Endodermal cell (in vitro differentiated cells): Measurements from ENCODE around the gene PLIN1. TPM values are rescaled to one million over a fixed set of nuclear protein-coding genes. Genes with fewer than 3 reads are reported as not detected.

Source experiments
- DNase-seq: peaks from one replicate; pipeline ENCODE4 v3.0.0-alpha.2; 2017
- H3K27ac ChIP-seq: 2 replicates; pipeline ENCODE4 v1.5.1; 2013; ENCODE audit warnings: mild to moderate bottlenecking, low read depth, low read length, moderate library complexity
- H3K27me3 ChIP-seq: 2 replicates; pipeline ENCODE4 v1.6.1; 2013; ENCODE audit warnings: mild to moderate bottlenecking, low read length, moderate library complexity; ENCODE audit not compliant: insufficient read depth, control insufficient read depth, poor library complexity, severe bottlenecking
- H3K36me3 ChIP-seq: 2 replicates; pipeline ENCODE4 v1.7.0; 2013; ENCODE audit warnings: mild to moderate bottlenecking, low read length, moderate library complexity; ENCODE audit not compliant: control insufficient read depth, insufficient read depth
- H3K4me1 ChIP-seq: one replicate; pipeline ENCODE4 v1.7.0; 2013; ENCODE audit warnings: low read length; ENCODE audit not compliant: control insufficient read depth, insufficient read depth
- H3K4me3 ChIP-seq: 2 replicates; pipeline ENCODE4 v1.5.1; 2013; ENCODE audit warnings: mild to moderate bottlenecking, low read length, moderate library complexity
- H3K9ac ChIP-seq: 2 replicates; pipeline ENCODE4 v1.6.1; 2013; ENCODE audit warnings: mild to moderate bottlenecking, low read length, moderate library complexity; ENCODE audit not compliant: poor library complexity, severe bottlenecking; ENCODE audit errors: extremely low read depth
- H3K9me3 ChIP-seq: 2 replicates; pipeline ENCODE4 v1.6.1; 2013; ENCODE audit warnings: mild to moderate bottlenecking, low read length, moderate library complexity; ENCODE audit not compliant: control insufficient read depth
- H3K27ac Mint-ChIP-seq: 2 replicates; pipeline ENCODE4 v1.8.0; 2020; ENCODE audit warnings: mixed read lengths
- H3K27me3 Mint-ChIP-seq: 2 replicates; pipeline ENCODE4 v1.8.0; 2021; ENCODE audit warnings: mild to moderate bottlenecking, mixed read lengths; ENCODE audit not compliant: insufficient read depth
- H3K36me3 Mint-ChIP-seq: 2 replicates; pipeline ENCODE4 v1.8.0; 2020; ENCODE audit warnings: low read depth, mixed read lengths
- H3K4me1 Mint-ChIP-seq: 2 replicates; pipeline ENCODE4 v1.8.0; 2020; ENCODE audit warnings: mixed read lengths
- H3K4me3 Mint-ChIP-seq: 2 replicates; pipeline ENCODE4 v1.8.0; 2020; ENCODE audit warnings: mild to moderate bottlenecking, moderate library complexity, mixed read lengths
- H3K9me3 Mint-ChIP-seq: 2 replicates; pipeline ENCODE4 v1.8.0; 2020; ENCODE audit warnings: mild to moderate bottlenecking, mixed read lengths
- WGBS, 2 experiments: methylation state at CpG; one replicate each; pipeline versions ENCODE4 v1.1.5 to v1.1.7; 2013; ENCODE audit warnings: missing lambda C conversion rate in 2 of 2, mixed read lengths in 1 of 2; ENCODE audit not compliant: insufficient coverage in 1 of 2, insufficient read length in 1 of 2; 5-methylcytosine and 5-hydroxymethylcytosine counted together
- total RNA-seq, 2 donors: library from RNA; stranded (reverse); fragmentation: NEBNext Ultra II Directional in 1 of 2; extraction: Animal tissue kit (Norgen Biotek cat#: 25700) in 1 of 2; gene quantifications; 2 replicates in 1 of 2; 3 replicates in 1 of 2; pipeline ENCODE4 v1.2.1, GENCODE V29; 2021
- TF ChIP-seq, protein P1 (sequence below): fragments of 200-600 bp; sonication (generic); conservative IDR thresholded peaks from 2 replicates; pipeline ENCODE4 v1.5.0; 2021; ENCODE audit warnings: antibody characterized with exemption, mild to moderate bottlenecking

The PLIN1 gene
- total RNA-seq, 2 donors from 2014 or later: 0.11 to 0.22 TPM

GRCh38 chr15:89630260-89630659, 48.9 kb downstream of the PLIN1 start:
- no peak overlapping the region for H3K9ac ChIP-seq
- WGBS, 2 experiments: 86 to 92% methylated on average over 11 to 14 of the region's 14 CpGs
- no peaks in the 10 kb centered on the region for H3K4me1 Mint-ChIP-seq

DNA sequence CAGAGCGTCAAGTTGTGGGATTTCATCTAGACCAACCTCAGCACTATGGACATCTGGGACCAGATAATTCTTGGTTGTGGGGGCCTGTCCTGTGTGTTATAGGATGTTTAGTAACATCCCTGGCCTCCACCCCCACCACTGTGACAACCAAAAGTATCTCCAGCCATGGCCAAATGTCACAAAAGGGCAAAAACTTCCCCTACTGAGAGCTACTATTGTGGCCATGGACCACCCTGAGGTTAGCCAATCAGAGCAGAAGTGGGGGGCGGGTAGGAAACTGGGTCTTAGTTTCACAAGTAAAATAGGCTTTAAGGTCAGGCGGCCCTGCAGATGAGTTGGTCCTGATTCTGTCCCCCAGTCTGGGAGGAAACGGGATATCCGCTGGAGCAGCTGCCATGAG, 49.3 kb downstream of the PLIN1 start:
- no peak overlapping the region for H3K9ac ChIP-seq
- Mint-ChIP-seq H3K4me3 (no peak overlapping the region), H3K27ac (no peak overlapping the region), H3K36me3 (peaks cover 88% of the 10 kb centered on the region), H3K4me1 (no peaks in the 10 kb centered on the region), H3K9me3 (peaks cover 21% of the 10 kb centered on the region), H3K27me3 (no peaks in the 10 kb centered on the region)
- WGBS, 2 experiments: 93 to 100% methylated on average over 1 to 5 of the region's 5 CpGs
- peaks cover 4% of the 10 kb centered on the region for H3K9me3 ChIP-seq
- peaks cover 81% of the 10 kb centered on the region for H3K36me3 ChIP-seq
- no peaks in the 10 kb centered on the region for H3K4me1 ChIP-seq
- H3K27me3 ChIP-seq: no peaks in the 10 kb centered on the region
- no peak overlapping the region for H3K4me3 ChIP-seq
- TF ChIP-seq, protein P1, sequence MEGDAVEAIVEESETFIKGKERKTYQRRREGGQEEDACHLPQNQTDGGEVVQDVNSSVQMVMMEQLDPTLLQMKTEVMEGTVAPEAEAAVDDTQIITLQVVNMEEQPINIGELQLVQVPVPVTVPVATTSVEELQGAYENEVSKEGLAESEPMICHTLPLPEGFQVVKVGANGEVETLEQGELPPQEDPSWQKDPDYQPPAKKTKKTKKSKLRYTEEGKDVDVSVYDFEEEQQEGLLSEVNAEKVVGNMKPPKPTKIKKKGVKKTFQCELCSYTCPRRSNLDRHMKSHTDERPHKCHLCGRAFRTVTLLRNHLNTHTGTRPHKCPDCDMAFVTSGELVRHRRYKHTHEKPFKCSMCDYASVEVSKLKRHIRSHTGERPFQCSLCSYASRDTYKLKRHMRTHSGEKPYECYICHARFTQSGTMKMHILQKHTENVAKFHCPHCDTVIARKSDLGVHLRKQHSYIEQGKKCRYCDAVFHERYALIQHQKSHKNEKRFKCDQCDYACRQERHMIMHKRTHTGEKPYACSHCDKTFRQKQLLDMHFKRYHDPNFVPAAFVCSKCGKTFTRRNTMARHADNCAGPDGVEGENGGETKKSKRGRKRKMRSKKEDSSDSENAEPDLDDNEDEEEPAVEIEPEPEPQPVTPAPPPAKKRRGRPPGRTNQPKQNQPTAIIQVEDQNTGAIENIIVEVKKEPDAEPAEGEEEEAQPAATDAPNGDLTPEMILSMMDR: no peak
- H3K27ac ChIP-seq: no peak overlapping the region
- DNase-seq: no peak

More at GRCh38 chr15:89630260-89630659, 48.9 kb downstream of the PLIN1 start:
- Mint-ChIP-seq H3K9me3 (peaks cover 24% of the 10 kb centered on the region), H3K36me3 (peaks cover 87% of the 10 kb centered on the region), H3K27ac (no peak overlapping the region), H3K27me3 (no peaks in the 10 kb centered on the region), H3K4me3 (no peak overlapping the region)
- H3K27me3 ChIP-seq: no peaks in the 10 kb centered on the region
- no peaks in the 10 kb centered on the region for H3K4me1 ChIP-seq
- H3K36me3 ChIP-seq: peaks cover 78% of the 10 kb centered on the region
- TF ChIP-seq, protein P1: no peak
- peak; percentile 38 for DNase-seq
- H3K9me3 ChIP-seq: peaks cover 4% of the 10 kb centered on the region
- H3K4me3 ChIP-seq: no peak overlapping the region
- H3K27ac ChIP-seq: no peak overlapping the region

DNA sequence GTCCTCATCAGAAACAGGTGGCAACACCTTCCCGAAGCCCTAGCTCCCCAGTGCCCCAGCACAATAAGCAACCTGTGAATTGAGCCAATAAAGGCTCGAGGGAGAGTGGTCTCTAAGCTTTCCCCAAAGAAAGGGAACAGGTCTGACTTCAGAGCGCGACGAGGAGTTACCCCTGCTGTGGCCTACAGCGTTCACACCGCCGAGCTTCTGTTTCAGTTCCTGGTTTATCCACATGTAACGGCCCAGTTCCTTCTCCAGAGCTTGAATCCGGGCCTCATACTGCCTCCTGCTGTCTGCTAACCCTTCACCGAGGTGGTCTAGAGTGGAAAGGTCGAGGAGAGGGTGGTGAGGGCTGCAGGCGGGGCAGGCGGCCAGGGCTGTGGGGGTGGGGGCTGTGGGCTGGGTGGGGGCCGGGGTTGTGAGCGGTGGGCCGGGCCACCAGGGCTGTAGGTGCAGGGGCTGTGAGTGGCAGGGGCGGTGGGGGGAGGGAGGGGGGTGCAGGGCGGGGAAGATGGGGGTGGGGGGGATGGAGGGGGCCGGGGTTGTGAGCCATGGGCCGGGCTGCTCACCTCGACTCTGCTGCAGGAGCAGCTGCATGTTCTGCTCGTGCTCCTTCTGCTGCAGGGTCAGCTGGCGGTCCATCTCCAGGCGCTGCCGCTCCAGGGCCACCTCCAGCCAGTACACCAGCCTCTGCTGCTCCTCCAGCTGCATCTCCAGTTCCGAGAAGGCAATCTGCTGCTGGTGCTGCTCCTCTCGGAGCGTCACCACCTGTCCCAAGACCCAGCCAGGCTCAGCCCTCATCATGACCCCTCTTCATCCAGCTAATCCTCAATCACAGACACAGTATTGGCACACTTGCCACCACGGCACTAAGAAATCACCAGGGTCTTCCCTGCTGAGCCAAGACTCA, 50.1 kb downstream of the PLIN1 start:
- Histone ChIP-seq H3K36me3 (peaks cover 89% of the 10 kb centered on the region), H3K27me3 (no peaks in the 10 kb centered on the region), H3K27ac (no peak overlapping the region), H3K4me3 (no peak overlapping the region), H3K4me1 (no peaks in the 10 kb centered on the region), H3K9me3 (peaks cover 4% of the 10 kb centered on the region), H3K9ac (no peak overlapping the region)
- Mint-ChIP-seq H3K4me3 (no peak overlapping the region), H3K4me1 (no peaks in the 10 kb centered on the region), H3K36me3 (peaks cover 90% of the 10 kb centered on the region), H3K27ac (peak overlapping the region; percentile 72), H3K9me3 (peaks cover 13% of the 10 kb centered on the region), H3K27me3 (no peaks in the 10 kb centered on the region)
- 95 to 97% methylated on average over 13 to 24 of the region's 30 CpGs for WGBS, 2 experiments
- DNase-seq: peak; percentile 37
- TF ChIP-seq, protein P1: no peak
